HG03064 (cell line): ENCODE measurements around the gene CACNA1C.

Source experiments
- ATAC-seq: cut with Tn5 transposase; IDR thresholded peaks from one replicate; pipeline ENCODE4 v1.9.1; 2021; ENCODE audit warnings: low read depth; ENCODE audit not compliant: unreplicated experiment

CACNA1C gene

DNA sequence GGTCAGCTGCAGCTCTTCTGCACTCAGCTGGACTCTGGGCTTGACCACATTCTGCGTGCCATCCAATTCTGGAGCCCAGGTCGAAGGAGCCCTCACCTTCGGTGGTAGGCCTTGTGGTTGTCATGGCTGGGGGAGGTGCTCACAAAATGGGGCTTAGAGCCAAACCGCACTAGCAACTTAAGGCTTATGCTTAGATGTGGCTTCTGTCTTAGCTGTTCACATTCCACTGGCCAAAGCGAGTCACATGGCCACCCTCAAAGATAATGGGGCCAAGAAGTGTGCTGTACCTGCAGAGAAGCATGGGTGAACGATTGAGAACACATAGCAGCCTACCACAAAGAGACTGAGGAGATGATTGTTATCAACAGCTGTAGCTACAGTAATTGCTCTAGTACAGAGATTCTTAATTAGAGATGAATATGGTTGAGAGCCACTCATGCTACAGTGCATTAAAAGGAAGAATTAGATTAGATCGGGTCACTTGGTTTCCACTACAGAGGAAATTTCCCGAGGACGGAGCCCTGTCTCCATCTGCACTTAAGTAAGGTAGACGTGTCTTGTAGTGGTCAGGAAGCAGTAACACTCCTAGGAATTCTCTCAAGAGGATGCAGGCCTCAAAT, 407.4 kb downstream of the CACNA1C start:
- ATAC-seq: no peak

DNA sequence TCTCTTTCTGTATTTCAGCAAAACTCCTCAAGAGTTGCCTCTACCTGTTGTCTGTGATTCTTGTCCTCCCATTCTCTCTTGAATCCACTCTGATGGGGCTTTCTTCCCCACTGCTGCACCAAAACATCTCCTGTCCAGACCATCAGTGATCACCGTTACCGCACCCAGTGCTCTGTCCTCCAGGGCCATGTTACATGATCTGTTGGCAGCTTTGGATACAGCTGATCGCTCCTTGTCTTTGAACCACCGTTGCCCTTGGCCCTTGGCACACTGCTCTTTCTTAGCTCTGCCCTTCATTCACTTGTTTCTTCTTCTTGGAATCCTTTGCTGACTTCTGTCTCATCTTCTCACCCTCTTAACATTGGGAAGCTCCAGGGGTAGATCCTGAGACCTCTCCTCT, 408.3 kb downstream of the CACNA1C start:
- no peak for ATAC-seq

GRCh38 chr12:2461645-2462044, 408.9 kb downstream of the CACNA1C start:
- ATAC-seq: no peak

- no peak for ATAC-seq
Measured at GRCh38 chr12:2462087-2462486, 409.3 kb downstream of the CACNA1C start.

- no peak for ATAC-seq
Measured at GRCh38 chr12:2463719-2464118, 410.9 kb downstream of the CACNA1C start.

GRCh38 chr12:2465681-2466080, 412.9 kb downstream of the CACNA1C start:
- no peak for ATAC-seq

GRCh38 chr12:2466211-2466610, 413.4 kb downstream of the CACNA1C start:
- no peak for ATAC-seq

- no peak for ATAC-seq
Measured at GRCh38 chr12:2467447-2468195, 414.8 kb downstream of the CACNA1C start.

- no peak for ATAC-seq
Measured at GRCh38 chr12:2475984-2476383, 423.2 kb downstream of the CACNA1C start.

- no peak for ATAC-seq
Measured at GRCh38 chr12:2477009-2477766, 424.4 kb downstream of the CACNA1C start.

DNA sequence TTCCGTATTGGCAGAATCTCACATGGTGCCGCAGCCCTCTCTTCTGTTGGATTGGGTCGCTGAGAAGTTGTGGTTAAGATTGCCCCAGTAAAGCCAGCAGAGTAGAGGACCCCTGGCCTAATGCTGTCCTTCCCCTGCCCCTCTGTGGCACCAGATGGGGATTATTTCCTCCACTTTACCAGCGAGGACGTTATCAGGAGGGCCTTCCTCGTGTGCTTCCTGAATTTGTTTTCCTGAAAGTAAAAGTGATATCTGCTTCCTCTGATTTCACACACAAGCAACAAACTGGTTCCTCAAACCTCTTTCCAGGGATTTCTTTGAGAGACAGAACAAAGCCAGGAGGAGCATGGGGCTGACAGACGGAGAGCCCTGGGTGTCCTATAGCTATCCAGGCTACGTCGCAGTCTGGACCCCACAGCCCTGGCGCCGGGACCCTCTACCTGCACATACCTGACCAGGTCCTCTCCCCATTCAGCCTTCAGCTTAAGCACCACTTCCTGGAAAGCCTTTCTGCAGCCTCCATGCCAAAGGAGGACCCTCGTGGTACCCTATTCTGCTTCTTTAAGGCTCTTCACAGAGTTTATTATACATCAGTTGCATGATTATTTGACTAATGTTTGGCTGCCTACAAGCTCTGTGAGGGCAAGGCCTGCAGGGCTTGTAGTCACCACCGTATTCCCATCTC, 427.2 kb downstream of the CACNA1C start:
- no peak for ATAC-seq

DNA sequence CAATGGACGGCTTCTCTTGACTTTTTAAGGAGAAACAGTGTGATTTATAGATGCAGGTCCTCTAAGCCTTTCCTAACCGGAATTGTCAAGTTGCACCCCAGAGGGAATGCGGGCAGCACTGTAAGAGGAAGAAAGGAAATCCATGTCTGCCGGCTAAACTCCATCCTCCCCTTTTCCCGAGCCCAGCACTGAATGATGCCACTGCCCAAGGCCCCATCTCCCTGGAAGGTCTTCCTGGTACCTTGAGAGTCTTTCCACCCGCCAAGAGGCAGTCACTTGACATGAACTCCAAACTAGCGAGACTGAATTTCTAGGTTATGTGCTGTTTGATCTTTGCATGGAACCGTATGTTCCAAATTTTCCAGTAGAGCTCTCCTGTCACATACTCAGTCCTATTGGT, 428.6 kb downstream of the CACNA1C start:
- no peak for ATAC-seq

DNA sequence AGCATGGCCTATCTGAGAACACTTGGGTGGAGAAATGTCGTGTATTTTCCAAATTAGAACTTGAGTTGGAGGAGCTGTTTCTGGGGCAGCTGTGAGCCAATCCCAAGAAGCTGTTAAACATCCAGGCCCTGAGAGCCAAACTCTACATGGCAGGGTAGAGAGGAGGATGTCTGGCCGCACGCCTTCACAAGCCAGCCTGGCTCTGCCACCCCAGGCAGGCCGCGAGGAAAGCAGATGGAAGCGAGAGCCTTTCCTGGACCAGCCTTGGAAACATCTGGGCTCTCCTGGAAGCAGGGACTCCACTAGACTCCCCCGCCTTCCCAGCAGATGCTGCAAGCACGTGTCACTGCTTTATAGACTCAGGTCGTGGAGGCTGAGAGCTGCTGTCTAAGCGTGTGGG, 429.2 kb downstream of the CACNA1C start:
- no peak for ATAC-seq

GRCh38 chr12:2482938-2483660, 430.3 kb downstream of the CACNA1C start:
- ATAC-seq: no peak

DNA sequence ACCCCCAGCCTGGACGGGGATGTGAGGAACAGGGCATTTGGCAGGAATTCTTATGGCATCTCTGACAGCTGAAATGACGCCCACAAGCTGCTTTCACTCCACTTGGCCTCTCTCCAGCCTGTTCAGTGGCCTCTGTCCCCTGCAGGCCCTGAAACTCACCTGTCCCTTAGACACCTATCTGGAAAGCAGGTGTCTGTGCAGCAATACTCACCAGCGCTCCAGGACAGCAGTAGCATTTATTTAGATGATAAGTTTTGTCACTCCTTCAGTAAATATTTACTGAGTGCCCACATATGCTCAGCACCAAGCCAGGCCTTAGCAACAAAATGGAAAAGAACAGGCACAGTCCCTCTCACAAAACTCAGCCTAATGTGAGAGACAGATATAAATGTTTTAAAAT, 430.9 kb downstream of the CACNA1C start:
- no peak for ATAC-seq

DNA sequence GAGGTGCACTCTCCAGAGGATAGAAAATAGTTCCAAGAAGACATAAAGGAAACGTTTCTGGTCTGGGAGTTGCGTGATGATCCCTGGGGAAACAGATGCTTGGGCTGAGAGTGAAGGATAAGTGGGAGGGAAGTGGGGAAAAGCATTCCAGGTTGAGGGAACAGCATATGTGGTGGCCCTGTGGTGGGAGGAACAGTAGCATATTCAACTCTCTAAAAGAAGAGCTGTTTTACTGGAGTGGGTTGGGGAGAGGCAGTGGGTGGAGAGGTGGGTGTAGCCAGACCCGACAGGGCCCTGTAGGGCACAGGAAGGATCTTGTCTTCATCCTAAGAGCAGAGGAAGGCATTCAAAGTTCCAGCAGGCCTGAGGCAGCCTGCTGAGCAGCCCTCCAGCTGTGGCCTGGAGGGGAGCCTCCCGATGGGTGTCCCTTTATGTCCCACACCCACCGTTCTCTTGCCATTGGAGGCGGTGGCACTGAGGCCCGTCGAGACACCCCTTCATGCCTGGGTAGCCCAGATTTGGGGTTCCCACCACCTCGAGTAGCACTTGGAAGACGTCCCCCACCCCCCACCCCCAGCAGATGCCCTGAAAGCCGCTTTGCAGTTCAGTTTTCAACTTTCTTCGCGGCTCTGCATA, 431.5 kb downstream of the CACNA1C start:
- no peak for ATAC-seq

- ATAC-seq: no peak
Measured at GRCh38 chr12:2485681-2486080, 432.9 kb downstream of the CACNA1C start.

- ATAC-seq: no peak
Measured at GRCh38 chr12:2486796-2487195, 434.0 kb downstream of the CACNA1C start.

- ATAC-seq: no peak
Measured at GRCh38 chr12:2487278-2487677, 434.5 kb downstream of the CACNA1C start.

- ATAC-seq: no peak
Measured at GRCh38 chr12:2488131-2488530, 435.3 kb downstream of the CACNA1C start.
